Activated CD4-positive, alpha-beta T cell treated with anti-CD3 and anti-CD28 coated beads for 36 hours (primary cell): ENCODE data around the gene TRPM1. TPM values are rescaled to one million over a fixed set of nuclear protein-coding genes. Genes with fewer than 3 reads are reported as not detected.

Experiments used
- ATAC-seq: fragments of 200-7000 bp; cut with Tn5 transposase; one replicate; pipeline ENCODE4 v1.10.0; 2021; ENCODE audit warnings: mild to moderate bottlenecking, moderate library complexity
- CTCF ChIA-PET: fragments of 350-600 bp; sonication (Branson Sonifier 250); formaldehyde crosslinking; loops from one replicate; lab custom pipeline; 2021; ENCODE audit warnings: antibody characterized with exemption; lab: Charles Lee
- POLR2A ChIA-PET: fragments of 350-600 bp; sonication (Branson Sonifier 250); formaldehyde crosslinking; loops from one replicate; lab custom pipeline; 2021; ENCODE audit warnings: antibody characterized with exemption, inconsistent platforms; lab: Charles Lee
- DNase-seq: peaks from one replicate; pipeline ENCODE4 v3.0.0-alpha.2; 2020
- H3K27ac Mint-ChIP-seq: one replicate; pipeline ENCODE4 v1.8.0; 2021; ENCODE audit warnings: mixed read lengths
- H3K27me3 Mint-ChIP-seq: one replicate; pipeline ENCODE4 v1.8.0; 2021; ENCODE audit warnings: mixed read lengths
- H3K36me3 Mint-ChIP-seq: one replicate; pipeline ENCODE4 v1.8.0; 2021; ENCODE audit warnings: low read depth, mixed read lengths
- H3K4me1 Mint-ChIP-seq: one replicate; pipeline ENCODE4 v1.8.0; 2021; ENCODE audit warnings: mixed read lengths
- H3K4me3 Mint-ChIP-seq: one replicate; pipeline ENCODE4 v1.8.0; 2021; ENCODE audit warnings: mild to moderate bottlenecking, moderate library complexity, mixed read lengths
- H3K9me3 Mint-ChIP-seq: one replicate; pipeline ENCODE4 v1.8.0; 2021; ENCODE audit warnings: low read depth, mixed read lengths
- intact Hi-C, 2 experiments: fragments of 100-400 bp; cut with DNase I in 1 of 2; cut with micrococcal nuclease in 1 of 2; formaldehyde crosslinking; loops; one replicate each; pipeline versions ENCODE4 v1.14.2 to v1.15.1; 2022 to 2024; cut with DNase I, micrococcal nuclease
- total RNA-seq, 2 experiments: library from RNA; stranded (reverse); gene quantifications; one replicate each; pipeline ENCODE4 v1.2.3, GENCODE V29; 2021

The TRPM1 gene
- total RNA-seq, 2 experiments from 2014 or later, result not detected

DNA sequence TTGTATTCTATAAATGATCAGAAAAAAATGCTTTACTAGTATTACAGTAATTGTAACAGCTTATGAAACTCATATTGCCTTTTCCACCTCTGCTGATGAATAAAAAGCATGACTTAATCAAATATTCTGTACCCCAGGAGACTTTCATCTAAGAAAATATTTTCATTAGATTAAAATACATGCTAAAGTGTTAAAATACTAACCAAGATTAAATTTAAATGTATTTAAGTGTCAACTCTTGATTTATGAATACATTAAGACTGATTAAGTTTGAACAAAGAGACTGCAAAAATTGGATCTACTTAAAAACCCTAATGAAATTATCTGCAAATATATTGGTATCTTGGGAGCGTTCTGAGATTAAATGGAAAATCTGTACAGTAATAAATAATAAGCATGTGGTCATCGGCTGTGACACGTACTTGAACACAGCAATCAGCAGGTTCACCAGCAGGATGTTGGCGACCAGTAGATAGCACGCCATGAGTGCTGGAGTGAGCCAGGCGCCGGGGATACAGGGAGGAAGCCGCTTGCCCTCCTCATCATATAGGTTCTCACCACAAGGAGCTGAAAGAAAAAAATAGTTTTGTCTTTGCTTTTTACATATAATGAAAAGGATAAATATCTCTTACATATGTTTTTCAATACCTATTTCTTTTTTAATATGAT lies 73.5 kb downstream of the TRPM1 start:
- H3K27ac Mint-ChIP-seq, result no peak overlapping the region
- CTCF ChIA-PET, result interaction anchor here (1.0 to 1.6 kb wide), 3 partner anchors 13 to 16 kb away, joined by 3 to 5 read pairs (median 4); no protein-coding TSS in a partner anchor
- H3K27me3 Mint-ChIP-seq, result peaks cover 16% of the 10 kb centered on the region
- H3K4me1 Mint-ChIP-seq, result no peaks in the 10 kb centered on the region
- DNase-seq (no peak), ATAC-seq (no peak)
- no peaks in the 10 kb centered on the region for H3K36me3 Mint-ChIP-seq
- POLR2A ChIA-PET, result no interaction called here
- intact Hi-C loops, result no loop called here
- no peak overlapping the region for H3K4me3 Mint-ChIP-seq
- H3K9me3 Mint-ChIP-seq, result no peaks in the 10 kb centered on the region

DNA sequence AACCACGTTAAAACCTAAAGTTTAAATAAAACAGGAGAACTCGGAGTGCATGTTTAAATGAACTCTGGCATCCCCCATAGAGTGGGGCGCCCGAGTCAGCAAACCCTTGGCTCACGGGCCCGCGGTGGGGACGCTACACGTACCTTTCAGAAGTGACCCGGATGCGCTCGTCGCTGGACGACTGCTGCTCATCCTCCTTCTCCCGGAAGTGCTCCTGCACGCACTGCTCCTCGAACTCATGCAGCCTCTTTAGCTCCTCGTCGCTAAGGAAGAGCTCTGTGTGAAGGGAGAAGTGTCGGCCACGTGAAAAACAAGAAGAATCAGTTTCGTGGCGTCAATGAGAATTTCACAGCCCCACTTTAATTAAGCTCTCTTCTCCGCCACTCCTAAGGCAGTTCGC lies 75.5 kb downstream of the TRPM1 start:
- H3K27me3 Mint-ChIP-seq, result peaks cover 18% of the 10 kb centered on the region
- ChIA-PET CTCF (interaction anchor here (0.9 kb wide), 1 partner anchor 12 kb away, joined by 3 read pairs; no protein-coding TSS in a partner anchor), POLR2A (no interaction called here)
- H3K36me3 Mint-ChIP-seq, result no peaks in the 10 kb centered on the region
- DNase-seq (no peak), ATAC-seq (no peak)
- intact Hi-C loops, result no loop called here
- no peak overlapping the region for H3K27ac Mint-ChIP-seq
- H3K4me1 Mint-ChIP-seq, result no peaks in the 10 kb centered on the region
- no peaks in the 10 kb centered on the region for H3K9me3 Mint-ChIP-seq
- H3K4me3 Mint-ChIP-seq, result no peak overlapping the region

- ChIA-PET POLR2A (no interaction called here), CTCF (interaction anchor here (0.7 kb wide), 1 partner anchor 39 kb away, joined by 3 read pairs; no protein-coding TSS in a partner anchor)
- Mint-ChIP-seq H3K4me3 (no peak overlapping the region), H3K27me3 (peaks cover 19% of the 10 kb centered on the region), H3K4me1 (no peaks in the 10 kb centered on the region), H3K36me3 (no peaks in the 10 kb centered on the region), H3K9me3 (no peaks in the 10 kb centered on the region), H3K27ac (no peak overlapping the region)
- intact Hi-C loops, result no loop called here
- ATAC-seq (no peak), DNase-seq (no peak)
Observed at GRCh38 chr15:31024979-31025378, 76.5 kb downstream of the TRPM1 start.

GRCh38 chr15:31024330-31024729 lies 77.2 kb downstream of the TRPM1 start:
- Mint-ChIP-seq H3K4me3 (no peak overlapping the region), H3K27ac (no peak overlapping the region), H3K27me3 (peaks cover 19% of the 10 kb centered on the region), H3K36me3 (no peaks in the 10 kb centered on the region), H3K9me3 (no peaks in the 10 kb centered on the region), H3K4me1 (no peaks in the 10 kb centered on the region)
- DNase-seq (no peak), ATAC-seq (no peak)
- CTCF ChIA-PET, result interaction anchor here (0.7 to 1.0 kb wide), 2 partner anchors 11 to 38 kb away, joined by 3 read pairs; no protein-coding TSS in a partner anchor
- POLR2A ChIA-PET, result no interaction called here
- intact Hi-C loops, result no loop called here

DNA sequence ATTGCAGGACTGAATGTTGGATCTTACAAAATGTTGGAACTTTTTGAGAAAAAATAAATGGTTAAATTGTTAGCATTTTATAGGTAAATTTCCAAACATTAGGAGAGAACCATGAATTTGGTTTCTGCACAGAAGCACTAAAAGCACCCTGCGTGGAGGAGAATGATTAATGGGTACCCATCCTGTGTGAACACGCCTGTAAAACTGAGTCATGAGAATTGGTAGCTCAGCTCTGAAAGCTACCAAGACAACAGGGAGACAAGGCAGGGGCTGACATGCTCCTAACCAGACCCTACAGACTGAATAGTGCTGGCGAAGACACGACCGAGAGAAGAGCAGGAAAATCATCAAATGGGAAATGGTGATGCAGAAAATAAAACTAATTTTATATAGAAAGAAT lies 77.7 kb downstream of the TRPM1 start:
- no peaks in the 10 kb centered on the region for H3K4me1 Mint-ChIP-seq
- no peaks in the 10 kb centered on the region for H3K36me3 Mint-ChIP-seq
- intact Hi-C loops, result no loop called here
- POLR2A ChIA-PET, result no interaction called here
- H3K4me3 Mint-ChIP-seq, result no peak overlapping the region
- ATAC-seq, result no peak
- H3K27ac Mint-ChIP-seq, result no peak overlapping the region
- no peaks in the 10 kb centered on the region for H3K9me3 Mint-ChIP-seq
- peaks cover 16% of the 10 kb centered on the region for H3K27me3 Mint-ChIP-seq
- CTCF ChIA-PET, result interaction anchor here (1.0 kb wide), 1 partner anchor 10 kb away, joined by 3 read pairs; no protein-coding TSS in a partner anchor
- DNase-seq, result no peak

DNA sequence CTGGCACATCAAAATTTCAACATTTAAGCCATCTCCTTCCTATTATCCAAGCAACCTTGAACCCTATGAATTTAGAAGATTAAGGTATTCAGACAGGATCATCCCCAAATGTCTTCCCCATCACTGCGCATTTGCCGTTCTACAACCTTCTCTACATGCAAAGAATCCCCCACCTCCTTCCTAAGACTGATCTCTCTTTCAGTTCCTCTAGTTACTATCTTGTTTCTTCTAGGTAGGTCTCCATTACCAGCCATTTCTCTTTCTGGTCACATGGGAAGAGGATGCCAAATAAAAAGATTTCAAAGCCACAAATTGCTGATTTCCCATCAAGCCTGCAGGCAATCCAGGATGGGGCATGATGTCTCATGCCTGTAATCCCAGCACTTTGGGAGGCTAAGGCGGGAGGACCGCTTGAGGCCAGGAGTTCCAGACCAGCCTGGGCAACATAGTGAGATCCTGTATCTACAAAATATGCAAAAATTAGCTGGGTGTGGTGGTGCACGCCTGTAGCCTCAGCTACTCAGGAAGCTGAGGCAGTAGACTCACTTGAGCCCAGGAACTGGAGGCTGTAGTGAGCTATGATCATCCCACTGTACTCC lies 80.4 kb downstream of the TRPM1 start:
- H3K9me3 Mint-ChIP-seq, result no peaks in the 10 kb centered on the region
- POLR2A ChIA-PET, result no interaction called here
- H3K36me3 Mint-ChIP-seq, result no peaks in the 10 kb centered on the region
- no peak for DNase-seq
- no peak overlapping the region for H3K27ac Mint-ChIP-seq
- no peak overlapping the region for H3K4me3 Mint-ChIP-seq
- intact Hi-C loops, result no loop called here
- peaks cover 10% of the 10 kb centered on the region for H3K27me3 Mint-ChIP-seq
- CTCF ChIA-PET, result interaction anchor here (0.6 kb wide), 1 partner anchor 75 kb away, joined by 3 read pairs; no protein-coding TSS in a partner anchor
- no peak for ATAC-seq
- H3K4me1 Mint-ChIP-seq, result no peaks in the 10 kb centered on the region

GRCh38 chr15:31020542-31020941 lies 81.0 kb downstream of the TRPM1 start:
- no peak overlapping the region for H3K27ac Mint-ChIP-seq
- H3K9me3 Mint-ChIP-seq, result no peaks in the 10 kb centered on the region
- H3K27me3 Mint-ChIP-seq, result peaks cover 11% of the 10 kb centered on the region
- H3K36me3 Mint-ChIP-seq, result no peaks in the 10 kb centered on the region
- intact Hi-C loops, result no loop called here
- ChIA-PET POLR2A (no interaction called here), CTCF (no interaction called here)
- H3K4me3 Mint-ChIP-seq, result no peak overlapping the region
- no peaks in the 10 kb centered on the region for H3K4me1 Mint-ChIP-seq
- ATAC-seq, result no peak
- no peak for DNase-seq

- Mint-ChIP-seq H3K4me3 (no peak overlapping the region), H3K27me3 (peaks cover 11% of the 10 kb centered on the region), H3K4me1 (peaks cover 2% of the 10 kb centered on the region), H3K27ac (no peak overlapping the region), H3K36me3 (no peaks in the 10 kb centered on the region), H3K9me3 (no peaks in the 10 kb centered on the region)
- intact Hi-C loops, result no loop called here
- POLR2A ChIA-PET, result no interaction called here
- no peak for DNase-seq
- ATAC-seq, result no peak
- CTCF ChIA-PET, result no interaction called here
Observed at GRCh38 chr15:31019986-31020385, 81.5 kb downstream of the TRPM1 start.

DNA sequence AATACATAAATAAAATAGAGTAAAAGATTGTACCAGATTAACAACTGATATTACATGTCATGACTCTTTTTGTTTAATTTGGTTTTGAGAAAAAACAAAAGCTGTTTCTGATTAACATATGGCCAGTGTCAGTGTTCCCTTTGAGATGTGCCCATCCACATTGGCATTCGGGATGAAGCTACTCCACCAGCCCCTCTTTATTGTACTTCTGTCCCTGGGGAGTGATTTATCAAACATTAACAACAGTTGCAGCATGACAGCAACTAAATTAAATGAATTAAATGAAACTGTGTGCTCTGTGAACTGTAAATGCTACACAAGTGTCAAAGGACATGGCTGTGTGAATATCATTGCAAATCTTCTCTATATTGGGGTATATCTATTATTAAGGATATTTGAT lies 84.2 kb downstream of the TRPM1 start:
- intact Hi-C loops, result no loop called here
- peaks cover 8% of the 10 kb centered on the region for H3K9me3 Mint-ChIP-seq
- POLR2A ChIA-PET, result no interaction called here
- DNase-seq (no peak), ATAC-seq (no peak)
- no peak overlapping the region for H3K27ac Mint-ChIP-seq
- H3K36me3 Mint-ChIP-seq, result peaks cover 5% of the 10 kb centered on the region
- H3K27me3 Mint-ChIP-seq, result peaks cover 7% of the 10 kb centered on the region
- peaks cover 17% of the 10 kb centered on the region for H3K4me1 Mint-ChIP-seq
- CTCF ChIA-PET, result no interaction called here
- no peak overlapping the region for H3K4me3 Mint-ChIP-seq

DNA sequence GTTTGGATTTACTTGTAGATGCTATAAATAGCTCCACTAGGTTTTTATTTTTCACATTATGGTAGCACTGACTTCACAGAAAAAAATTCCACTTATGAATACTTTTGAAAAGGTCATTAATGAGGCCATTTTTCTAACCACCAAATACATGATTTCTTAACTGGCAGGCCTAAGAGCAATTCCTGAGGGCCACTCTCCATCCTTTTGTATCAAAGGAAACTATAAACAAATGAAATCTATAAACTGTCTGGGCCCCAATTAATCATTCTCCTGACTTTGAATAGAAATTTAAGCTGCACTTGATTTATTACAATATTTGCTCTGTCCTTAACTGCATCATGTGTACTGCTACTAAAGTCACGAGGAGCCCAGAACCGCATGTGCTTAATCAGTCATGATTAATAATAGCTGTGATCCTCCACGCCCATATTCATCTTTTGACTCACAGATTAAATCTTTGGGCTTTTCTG lies 85.0 kb downstream of the TRPM1 start:
- Mint-ChIP-seq H3K4me1 (peaks cover 17% of the 10 kb centered on the region), H3K4me3 (no peak overlapping the region), H3K9me3 (peaks cover 13% of the 10 kb centered on the region), H3K27me3 (peaks cover 7% of the 10 kb centered on the region), H3K27ac (no peak overlapping the region), H3K36me3 (peaks cover 8% of the 10 kb centered on the region)
- ChIA-PET CTCF (interaction anchor here (1.4 kb wide), 1 partner anchor 10 kb away, joined by 4 read pairs; no protein-coding TSS in a partner anchor), POLR2A (no interaction called here)
- ATAC-seq, result no peak
- intact Hi-C loops, result no loop called here
- DNase-seq, result no peak

DNA sequence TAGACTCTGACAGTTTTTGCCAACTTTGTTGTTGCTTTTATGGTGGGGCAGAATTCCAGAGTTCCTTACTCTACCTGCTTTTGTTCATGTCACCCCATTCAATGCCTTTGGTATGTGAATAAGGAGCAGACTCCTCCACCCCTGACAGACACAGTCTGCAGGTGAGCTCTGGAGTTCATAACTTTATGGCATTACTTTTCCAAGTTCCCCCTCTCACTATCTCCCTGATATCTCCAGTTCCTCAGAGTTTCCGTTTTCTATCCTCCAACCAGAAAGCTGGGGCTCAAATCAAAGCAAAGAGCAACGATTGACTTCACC lies 87.0 kb downstream of the TRPM1 start:
- intact Hi-C loops, result no loop called here
- ChIA-PET POLR2A (no interaction called here), CTCF (interaction anchor here (0.6 to 1.1 kb wide), 4 partner anchors 9 to 371 kb away, joined by 3 to 5 read pairs (median 4); no protein-coding TSS in a partner anchor)
- peaks cover 8% of the 10 kb centered on the region for H3K36me3 Mint-ChIP-seq
- no peak overlapping the region for H3K27ac Mint-ChIP-seq
- H3K4me1 Mint-ChIP-seq, result peaks cover 17% of the 10 kb centered on the region
- DNase-seq, result no peak
- H3K9me3 Mint-ChIP-seq, result peaks cover 13% of the 10 kb centered on the region
- ATAC-seq, result no peak
- H3K27me3 Mint-ChIP-seq, result peaks cover 4% of the 10 kb centered on the region
- H3K4me3 Mint-ChIP-seq, result no peak overlapping the region
